Activated naive CD4-positive, alpha-beta T cell treated with anti-CD3 and anti-CD28 coated beads, Interleukin-2, amount 50 U/mL, for 72 hours (primary cell): Measurements from ENCODE around the gene FOCAD. TPM values are rescaled to one million over a fixed set of nuclear protein-coding genes. Genes with fewer than 3 reads are reported as not detected.
A peak's percentile ranks its signal among the peaks of the same experiment; 100 is the strongest.

Source experiments
- ATAC-seq, 2 donors: fragments of 150-1000 bp; cut with Tn5 transposase; 2 replicates each; pipeline ENCODE4 v1.10.0; 2021; ENCODE audit warnings: mild to moderate bottlenecking in 2 of 2, moderate library complexity in 2 of 2
- DNase-seq, 2 donors: peaks; one replicate each; pipeline ENCODE4 v3.0.0; 2021 to 2022; ENCODE audit warnings: low spot score in 2 of 2
- H3K27ac Mint-ChIP-seq, 2 donors: one replicate each; pipeline ENCODE4 v1.8.0; 2022; ENCODE audit warnings: mild to moderate bottlenecking in 2 of 2, mixed read lengths in 2 of 2
- H3K36me3 Mint-ChIP-seq, 2 donors: one replicate each; pipeline ENCODE4 v1.8.0; 2022; ENCODE audit warnings: mixed read lengths in 2 of 2
- H3K9me3 Mint-ChIP-seq, 2 donors: one replicate each; pipeline ENCODE4 v1.8.0; 2022; ENCODE audit warnings: mixed read lengths in 2 of 2
- total RNA-seq, 2 donors: library from RNA; stranded (reverse); gene quantifications; one replicate each; pipeline ENCODE4 v1.2.3, GENCODE V29; 2022

Gene FOCAD
- total RNA-seq, 2 donors from 2014 or later: 25.4 to 27.9 TPM

DNA sequence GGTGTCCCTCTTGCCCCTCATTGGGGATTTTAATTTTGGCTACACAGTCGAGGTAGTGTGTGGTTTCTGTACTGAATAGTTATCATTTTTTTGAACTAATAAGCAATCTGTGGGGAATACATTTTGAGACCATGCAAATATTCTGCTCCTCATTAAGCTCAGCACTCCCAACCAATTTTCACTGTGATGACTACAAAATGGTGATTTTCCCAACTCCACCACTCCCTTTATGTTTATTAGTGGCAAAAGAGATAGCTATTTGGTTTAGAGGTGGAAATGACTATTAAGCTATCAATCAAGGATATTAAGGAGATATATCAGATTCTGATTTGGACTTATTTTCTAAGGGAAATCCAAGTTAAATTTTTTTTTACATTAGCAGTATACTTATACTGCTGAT, 62.9 kb downstream of the FOCAD start:
- Mint-ChIP-seq H3K27ac (no peak overlapping the region), H3K9me3 (no peaks in the 10 kb centered on the region)

DNA sequence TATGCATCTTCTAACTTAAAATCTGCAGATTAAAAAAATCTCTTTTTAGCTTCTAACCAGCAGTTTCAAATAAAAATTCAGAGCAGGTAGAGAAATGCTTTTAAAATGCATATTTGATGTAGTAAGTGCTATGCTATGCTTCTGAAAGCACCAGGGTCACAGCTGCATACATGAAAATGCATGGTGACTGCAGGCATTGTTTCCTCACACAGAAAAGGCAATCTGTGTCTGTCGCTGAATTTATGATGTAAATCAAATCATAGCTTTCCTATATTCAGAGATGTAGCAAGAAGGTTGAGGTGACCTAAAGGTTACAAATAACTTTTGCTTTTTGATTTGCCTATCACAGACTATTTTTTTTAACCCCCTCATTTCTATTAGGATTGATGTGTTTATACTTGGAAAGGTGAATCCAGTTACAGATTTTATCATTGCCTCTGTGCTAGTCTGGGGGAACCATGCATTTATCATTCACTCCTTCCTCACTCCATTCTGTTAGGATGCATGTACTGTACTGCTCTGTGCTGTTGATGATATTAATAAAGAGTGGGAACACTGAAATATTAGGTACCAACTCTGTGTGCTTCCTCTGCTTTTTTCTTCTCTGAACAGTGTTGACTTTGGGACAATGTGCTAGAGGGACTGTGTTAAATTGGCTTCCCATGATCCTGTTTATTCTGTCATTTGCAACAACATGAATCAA, 65.6 kb downstream of the FOCAD start:
- ATAC-seq (no peak), DNase-seq (no peak)
- Mint-ChIP-seq H3K36me3 (peaks cover 0 to 5% of the 10 kb centered on the region in 2 donors), H3K9me3 (no peaks in the 10 kb centered on the region), H3K27ac (no peak overlapping the region)

More for the DNA sequence above, 62.9 kb downstream of the FOCAD start:
- ATAC-seq (no peak), DNase-seq (no peak)
- peaks cover 4 to 9% of the 10 kb centered on the region in 2 donors for H3K36me3 Mint-ChIP-seq

DNA sequence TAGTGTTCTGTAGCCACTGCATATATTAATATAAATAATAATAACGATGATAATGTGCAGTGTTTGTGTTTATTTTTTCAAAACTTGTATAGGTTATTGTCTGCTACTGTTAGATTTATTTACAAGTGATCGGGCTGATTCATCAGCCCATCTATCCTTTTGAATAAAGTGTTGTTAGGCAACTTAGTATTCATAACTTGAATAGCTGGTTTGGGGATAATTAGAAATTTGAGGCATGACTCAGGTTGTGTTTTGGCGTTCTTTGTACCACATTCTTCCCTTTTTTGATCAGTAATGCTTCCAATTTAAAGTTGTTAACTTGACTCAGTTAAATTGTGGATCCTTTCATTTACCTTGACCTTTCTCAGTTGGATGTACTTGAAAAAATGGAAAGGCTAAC, 69.7 kb downstream of the FOCAD start:
- Mint-ChIP-seq H3K36me3 (peaks cover 14 to 21% of the 10 kb centered on the region in 2 donors), H3K27ac (no peak overlapping the region), H3K9me3 (no peaks in the 10 kb centered on the region)
- DNase-seq (no peak), ATAC-seq (no peak)

DNA sequence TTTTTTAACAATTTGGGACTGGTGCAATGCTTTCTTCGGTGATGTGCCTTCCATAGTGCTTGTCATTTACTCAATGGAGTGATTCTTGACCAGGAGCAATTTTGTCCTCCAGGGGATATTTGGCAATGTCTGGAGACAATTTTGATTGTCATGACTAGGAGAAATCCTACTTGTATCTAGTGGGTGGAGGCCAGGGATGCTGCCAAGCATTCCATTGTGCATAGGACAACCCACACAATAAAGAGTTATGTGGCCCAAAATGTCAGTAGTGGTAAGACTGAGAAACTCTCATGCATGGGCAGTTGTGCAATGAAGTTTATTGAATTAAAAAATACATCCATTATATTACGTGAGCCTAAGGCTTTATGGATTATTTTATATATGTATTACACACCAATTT, 70.5 kb downstream of the FOCAD start:
- ATAC-seq (no peak), DNase-seq (no peak)
- Mint-ChIP-seq H3K36me3 (peaks cover 14 to 21% of the 10 kb centered on the region in 2 donors), H3K9me3 (no peaks in the 10 kb centered on the region), H3K27ac (no peak overlapping the region)

DNA sequence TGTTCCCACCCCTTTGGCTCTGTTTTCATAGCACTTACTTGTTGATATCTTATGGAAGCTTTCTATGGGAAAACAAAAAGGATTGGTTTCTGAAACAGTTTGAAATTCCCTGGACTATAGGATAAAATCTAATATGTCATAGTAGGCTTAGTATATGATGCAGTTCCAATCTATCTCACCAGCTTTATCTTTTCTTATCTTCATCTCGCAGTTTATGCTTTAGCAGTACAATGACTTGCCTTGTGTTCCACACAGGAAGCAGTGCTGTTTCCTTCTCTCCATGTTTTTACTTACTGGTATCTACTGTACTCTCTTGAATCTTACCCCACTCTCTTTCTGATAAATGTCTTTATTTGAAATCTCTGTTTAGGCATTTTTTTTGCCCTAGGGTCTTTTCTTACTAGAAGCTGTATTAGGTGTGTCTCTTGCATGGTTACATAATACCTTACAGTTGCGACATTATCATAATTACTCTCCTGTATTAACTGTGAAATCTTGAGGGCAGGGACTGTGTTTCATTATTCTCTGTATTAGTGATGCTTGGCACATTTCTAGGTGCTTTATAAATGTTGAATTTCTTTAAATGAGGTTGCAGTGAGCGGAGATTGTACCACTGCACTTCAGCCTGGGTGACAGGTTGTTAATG, 76.3 kb downstream of the FOCAD start:
- Mint-ChIP-seq H3K27ac (no peak overlapping the region), H3K9me3 (no peaks in the 10 kb centered on the region), H3K36me3 (peaks cover 22 to 25% of the 10 kb centered on the region in 2 donors)
- ATAC-seq (no peak), DNase-seq (no peak)

DNA sequence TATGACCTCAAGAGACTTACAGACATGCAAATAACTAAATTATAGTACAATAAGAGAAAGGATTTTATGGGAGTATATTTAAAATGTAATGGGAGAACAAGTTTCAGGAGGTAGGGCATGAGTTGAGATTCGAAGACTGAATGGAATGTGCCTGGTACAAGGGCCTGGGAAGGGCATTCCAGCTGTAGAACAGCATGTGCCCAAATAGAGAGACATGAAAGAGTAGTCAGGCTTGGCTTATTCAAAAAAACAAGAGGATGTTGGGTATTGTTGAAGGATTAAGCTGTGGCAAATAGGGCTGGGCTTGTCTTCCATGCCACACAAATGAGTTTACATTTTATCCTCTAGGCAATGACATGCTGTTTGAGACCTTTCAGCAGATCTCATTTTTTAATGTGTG, 86.9 kb downstream of the FOCAD start:
- Mint-ChIP-seq H3K9me3 (peaks cover 0 to 5% of the 10 kb centered on the region in 2 donors), H3K27ac (no peak overlapping the region), H3K36me3 (peaks cover 33 to 39% of the 10 kb centered on the region in 2 donors)
- ATAC-seq (no peak), DNase-seq (no peak)

DNA sequence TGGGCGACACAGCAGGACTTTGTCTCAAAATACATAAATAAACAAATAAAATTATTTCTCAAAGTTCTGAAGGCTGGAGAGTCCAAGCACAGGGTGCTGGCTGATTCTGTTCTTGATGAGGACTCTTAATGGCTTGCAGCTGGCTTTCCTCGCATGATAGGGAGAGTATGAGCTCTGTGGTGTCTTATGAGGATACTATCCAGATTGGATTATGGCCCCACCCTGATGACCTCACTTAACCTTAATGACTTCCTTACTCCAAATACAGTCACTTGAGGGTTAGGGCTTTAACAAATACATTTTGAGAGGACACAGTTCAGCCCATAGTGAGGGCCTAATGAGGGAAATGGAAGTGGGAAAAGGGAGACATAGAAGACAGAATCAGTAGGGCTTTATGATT, 87.7 kb downstream of the FOCAD start:
- peaks cover 0 to 5% of the 10 kb centered on the region in 2 donors for H3K9me3 Mint-ChIP-seq
- no peak for ATAC-seq
- H3K36me3 Mint-ChIP-seq: peaks cover 25 to 31% of the 10 kb centered on the region in 2 donors
- no peak overlapping the region for H3K27ac Mint-ChIP-seq
- no peak for DNase-seq

DNA sequence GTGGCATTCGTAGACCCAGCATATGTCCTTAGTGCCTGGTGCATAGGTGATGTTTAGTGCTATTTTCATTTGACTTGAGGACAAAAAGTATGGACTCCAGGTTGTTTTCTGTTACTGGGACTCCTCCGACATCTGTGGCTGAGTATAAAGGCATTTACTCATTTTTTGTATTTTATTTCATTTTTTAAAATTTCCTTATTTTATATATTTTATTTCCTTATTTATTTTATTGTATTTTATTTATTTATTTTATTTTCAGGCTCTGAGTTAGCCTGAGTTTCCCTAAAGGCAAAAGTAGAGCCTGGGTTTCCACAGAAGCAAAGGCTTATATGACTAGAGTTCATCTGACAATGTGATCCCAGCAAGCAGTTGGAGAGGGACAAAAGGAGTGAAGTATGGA, 91.6 kb downstream of the FOCAD start:
- H3K36me3 Mint-ChIP-seq: peaks cover 11% of the 10 kb centered on the region in 2 donors
- no peak for ATAC-seq
- H3K27ac Mint-ChIP-seq: no peak overlapping the region
- no peak for DNase-seq
- no peaks in the 10 kb centered on the region for H3K9me3 Mint-ChIP-seq

DNA sequence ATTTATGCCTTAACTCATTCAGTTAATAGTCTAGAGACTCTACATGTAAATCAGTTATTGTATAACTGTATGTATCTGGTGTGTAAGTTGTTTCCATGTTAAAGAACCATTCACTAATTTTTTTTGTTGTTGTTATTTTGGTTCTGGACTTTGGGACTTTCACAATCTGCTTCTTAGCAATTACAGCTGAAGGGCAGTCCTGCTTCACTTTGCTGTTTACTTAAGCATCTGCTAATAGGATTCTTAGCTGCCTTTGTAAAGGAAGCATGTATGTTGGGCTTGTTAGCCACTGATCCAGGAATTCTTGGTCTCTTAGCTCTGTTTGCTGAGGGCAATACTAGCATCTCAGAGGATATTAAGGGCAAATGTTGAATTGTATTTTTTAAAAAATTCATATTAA, 97.0 kb downstream of the FOCAD start:
- Mint-ChIP-seq H3K27ac (no peak overlapping the region), H3K9me3 (no peaks in the 10 kb centered on the region), H3K36me3 (peaks cover 0 to 4% of the 10 kb centered on the region in 2 donors)
- ATAC-seq (no peak), DNase-seq (no peak)

DNA sequence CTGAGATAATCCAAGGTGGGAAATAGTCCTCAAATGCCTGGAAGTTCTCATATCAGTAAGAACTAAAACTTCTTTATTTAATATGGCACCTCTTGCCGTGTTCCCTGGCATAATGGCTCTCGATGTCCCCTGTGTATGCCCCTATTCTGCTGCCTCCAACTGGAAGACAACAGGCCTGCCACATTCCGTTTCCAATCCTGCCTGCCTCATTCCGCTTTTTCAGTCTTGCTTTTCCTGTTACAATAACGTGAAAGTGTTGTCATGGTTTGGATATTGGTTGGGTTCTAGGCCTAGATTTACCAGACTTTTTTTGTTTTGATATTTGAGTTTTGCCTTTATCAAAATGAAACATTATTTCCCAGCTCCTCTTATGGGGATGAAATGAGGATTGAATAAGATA, 98.2 kb downstream of the FOCAD start:
- Mint-ChIP-seq H3K36me3 (peaks cover 0 to 4% of the 10 kb centered on the region in 2 donors), H3K27ac (no peak overlapping the region), H3K9me3 (no peaks in the 10 kb centered on the region)
- ATAC-seq: no peak
- no peak for DNase-seq

DNA sequence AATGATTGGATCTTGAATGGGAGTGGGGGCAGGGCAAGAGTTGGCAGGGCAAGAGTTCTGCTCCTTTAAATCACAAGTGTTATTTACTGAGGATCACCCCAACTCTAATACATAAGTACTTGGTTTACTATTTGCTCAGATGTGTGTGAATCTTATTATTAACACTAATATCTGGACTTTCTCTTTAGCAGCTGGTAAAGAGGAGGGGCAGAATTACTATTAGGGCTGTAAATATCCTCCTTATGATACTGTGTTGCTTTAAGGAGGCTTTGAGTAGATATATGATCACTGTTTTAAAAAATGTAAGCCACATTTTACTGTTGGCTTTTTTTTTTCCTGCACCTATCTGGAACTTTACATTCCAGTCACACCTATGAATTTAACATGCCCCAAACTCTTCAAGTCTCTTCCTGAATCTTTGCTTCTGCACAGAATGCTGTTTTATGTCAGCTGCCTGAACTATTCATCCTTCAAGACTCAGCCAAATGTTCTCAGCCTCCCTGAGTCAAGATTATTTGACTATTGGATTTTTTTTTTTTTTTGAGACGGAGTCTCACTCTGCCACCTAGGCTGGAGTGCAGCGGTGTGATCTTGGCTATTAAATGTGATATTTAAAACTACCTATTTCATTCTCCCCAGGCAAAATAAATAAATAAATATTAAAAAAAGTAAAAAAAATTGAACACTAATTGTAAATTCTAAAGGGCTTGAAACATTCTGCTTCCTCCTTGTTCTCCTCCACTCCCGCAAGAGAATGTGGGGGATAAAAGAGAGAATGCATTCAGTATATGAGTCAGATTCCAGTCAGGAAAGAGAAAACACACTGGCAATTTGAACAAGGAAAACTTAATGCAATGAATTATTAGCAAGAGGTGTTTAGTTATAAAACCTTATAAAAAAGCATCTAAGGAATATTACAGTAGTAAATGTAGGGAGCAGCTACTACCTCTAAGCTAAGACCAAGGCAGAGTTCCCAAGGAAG, 99.3 kb downstream of the FOCAD start:
- DNase-seq (no peak), ATAC-seq (no peak)
- peaks cover 0 to 4% of the 10 kb centered on the region in 2 donors for H3K36me3 Mint-ChIP-seq
- H3K9me3 Mint-ChIP-seq: no peaks in the 10 kb centered on the region
- H3K27ac Mint-ChIP-seq: no peak overlapping the region

DNA sequence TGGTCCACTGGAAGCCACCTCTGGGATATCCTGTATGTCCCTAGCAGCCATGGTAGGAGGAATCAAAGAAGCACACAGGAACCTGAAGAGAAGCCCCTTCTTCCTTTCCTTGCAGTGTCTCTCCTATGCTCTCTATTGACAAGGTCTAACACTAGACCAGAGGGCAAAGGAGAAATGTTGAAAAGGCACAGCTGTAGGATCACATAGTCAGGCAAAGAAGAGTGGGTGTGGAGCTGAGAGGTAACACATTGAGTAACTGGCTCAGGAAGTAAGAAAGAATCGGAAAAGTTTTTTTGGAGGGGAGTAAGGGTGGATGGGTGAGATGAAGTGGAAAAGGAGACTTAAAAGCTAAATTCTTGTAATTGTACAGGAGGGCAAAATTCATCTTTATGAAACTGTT, 100.1 kb downstream of the FOCAD start:
- Mint-ChIP-seq H3K9me3 (no peaks in the 10 kb centered on the region), H3K27ac (no peak overlapping the region), H3K36me3 (peaks cover 0 to 5% of the 10 kb centered on the region in 2 donors)
- ATAC-seq (no peak), DNase-seq (no peak)

DNA sequence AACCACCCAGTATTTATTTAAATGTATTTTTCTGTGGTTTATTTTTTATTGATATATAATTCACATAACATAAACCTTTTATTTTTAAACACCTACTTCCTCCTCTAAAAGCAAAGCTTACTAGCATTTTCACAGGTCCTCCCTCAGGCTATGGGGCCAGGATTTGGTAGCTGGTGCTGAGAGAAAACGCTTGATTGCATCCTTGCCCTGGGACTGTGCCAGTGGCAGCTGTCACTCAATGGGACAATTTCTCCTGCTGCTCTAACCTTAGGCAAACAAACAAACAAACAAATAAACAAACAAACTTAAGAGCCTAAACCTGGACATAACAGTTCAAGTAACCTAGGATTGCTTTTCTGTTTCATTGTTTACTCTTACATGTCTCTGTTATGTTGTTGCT, 102.7 kb downstream of the FOCAD start:
- ATAC-seq (no peak), DNase-seq (no peak)
- H3K36me3 Mint-ChIP-seq: peaks cover 0 to 21% of the 10 kb centered on the region in 2 donors
- H3K27ac Mint-ChIP-seq: no peak overlapping the region
- no peaks in the 10 kb centered on the region for H3K9me3 Mint-ChIP-seq

DNA sequence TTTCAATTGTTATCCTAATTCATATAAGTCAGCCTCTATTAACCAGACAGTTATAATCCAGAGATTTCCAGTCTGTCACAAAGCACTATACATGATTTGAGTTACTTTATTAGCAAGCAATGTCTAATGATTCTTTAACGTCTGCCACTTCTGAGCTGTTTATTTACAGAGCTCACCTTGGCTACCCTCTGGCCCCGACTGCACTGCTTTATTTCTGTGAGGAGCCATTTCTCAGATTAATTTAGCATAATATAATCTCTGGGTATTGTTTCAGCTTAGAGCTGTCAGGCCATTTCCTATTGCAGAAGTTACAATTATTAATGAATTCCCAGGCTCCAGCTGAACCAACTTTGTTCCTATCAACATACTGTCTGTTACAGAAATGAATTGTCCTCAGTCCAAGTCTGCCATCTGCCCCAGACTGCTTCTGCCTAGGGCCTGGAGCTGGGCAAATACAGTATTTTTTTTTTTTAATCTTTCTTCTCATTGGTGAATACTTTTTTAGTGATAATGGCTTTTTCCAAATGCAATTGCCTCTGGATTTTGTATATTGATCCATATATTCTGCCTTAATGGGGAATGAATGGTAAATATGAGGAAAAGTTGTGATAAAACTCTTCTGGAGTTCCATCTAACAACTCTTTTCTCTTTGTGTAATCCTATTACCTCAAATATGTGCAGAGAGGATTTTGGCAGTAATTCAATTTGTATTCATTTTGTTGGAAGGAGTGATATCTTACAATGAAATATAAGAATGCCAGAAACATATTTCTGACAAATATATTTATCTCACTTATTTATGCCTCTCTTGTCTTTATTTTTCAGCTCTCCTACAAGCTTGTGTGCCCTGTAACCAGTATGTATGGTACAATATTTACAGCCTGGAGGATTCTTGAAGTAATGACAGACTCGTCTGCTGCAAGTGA, 104.7 kb downstream of the FOCAD start:
- Mint-ChIP-seq H3K9me3 (no peaks in the 10 kb centered on the region), H3K36me3 (peaks cover 0 to 16% of the 10 kb centered on the region in 2 donors), H3K27ac (no peak overlapping the region)
- ATAC-seq (no peak), DNase-seq (no peak)

DNA sequence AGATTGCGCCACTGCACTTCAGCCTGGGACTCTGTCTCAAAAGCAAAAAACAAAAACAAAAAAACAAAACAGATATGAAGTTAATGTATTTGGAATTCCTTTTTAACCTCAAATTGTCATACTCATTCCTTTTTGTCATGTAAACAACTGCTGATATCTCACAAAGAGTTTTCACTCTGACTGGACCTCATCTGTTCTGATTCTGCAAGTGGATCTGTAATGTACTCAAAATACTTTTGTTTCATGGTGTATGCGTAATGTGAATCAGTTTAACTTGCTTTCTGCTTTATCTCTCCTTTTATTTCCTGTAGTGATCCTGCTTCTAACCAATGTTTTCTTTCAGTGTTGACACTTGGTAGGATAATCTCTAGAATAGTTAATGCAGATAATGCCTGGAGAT, 106.7 kb downstream of the FOCAD start:
- H3K27ac Mint-ChIP-seq: peak overlapping the region in 1 of 2 donors; percentile 41
- H3K36me3 Mint-ChIP-seq: peaks cover 0 to 16% of the 10 kb centered on the region in 2 donors
- ATAC-seq (no peak), DNase-seq (no peak)
- H3K9me3 Mint-ChIP-seq: no peaks in the 10 kb centered on the region

DNA sequence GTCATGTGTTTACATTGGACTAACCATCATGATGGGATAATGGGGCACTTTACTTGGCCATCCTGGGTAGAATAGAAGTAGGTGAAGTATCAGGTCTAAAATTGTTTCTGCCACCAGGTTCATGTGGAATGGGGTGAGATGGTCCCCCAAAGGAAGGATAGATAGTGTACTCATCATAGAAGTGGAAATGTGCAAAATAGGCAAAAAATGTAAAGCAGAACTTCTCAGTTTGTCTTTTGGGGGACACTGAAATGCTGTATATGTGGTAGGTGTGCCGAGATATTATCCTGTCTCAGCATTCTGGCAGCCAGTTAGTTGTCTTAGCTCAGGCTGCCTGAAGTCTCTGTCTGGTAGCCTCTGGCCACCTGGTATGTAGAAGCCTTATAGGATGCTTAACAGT, 107.6 kb downstream of the FOCAD start:
- H3K27ac Mint-ChIP-seq: no peak overlapping the region
- H3K36me3 Mint-ChIP-seq: peaks cover 0 to 16% of the 10 kb centered on the region in 2 donors
- DNase-seq (no peak), ATAC-seq (no peak)
- H3K9me3 Mint-ChIP-seq: no peaks in the 10 kb centered on the region
